Neural cell (in vitro differentiated cells): ENCODE results near the gene CAMK1D. TPM values are rescaled to one million over a fixed set of nuclear protein-coding genes. Genes with fewer than 3 reads are reported as not detected.

Source experiments
- H2AFZ ChIP-seq: fragments of 200-600, 300-800 bp; sonication (generic), shearing (Covaris generic); 2 replicates; pipeline ENCODE4 v1.6.0; 2014; ENCODE audit warnings: low read depth, mild to moderate bottlenecking, antibody characterized with exemption, low read length, moderate library complexity
- H3F3A ChIP-seq: fragments of 200-600 bp; shearing (Covaris generic); 2 replicates; pipeline ENCODE4 v1.6.1; 2016; ENCODE audit warnings: mild to moderate bottlenecking, moderate library complexity, mixed read lengths, antibody characterized with exemption, low read length; ENCODE audit not compliant: insufficient read depth, poor library complexity, severe bottlenecking
- H3K27ac ChIP-seq: fragments of 200-600, 300-800 bp; sonication (generic), shearing (Covaris generic); 2 replicates; pipeline ENCODE4 v1.5.1; 2014; ENCODE audit warnings: mild to moderate bottlenecking, low read length, moderate library complexity
- H3K27me3 ChIP-seq: fragments of 300-800, 200-600 bp; sonication (generic), shearing (Covaris generic); 2 replicates; pipeline ENCODE4 v1.6.0; 2014; ENCODE audit warnings: mild to moderate bottlenecking, low read depth, low read length, moderate library complexity; ENCODE audit not compliant: insufficient read depth
- H3K36me3 ChIP-seq: fragments of 300-800, 200-600 bp; sonication (generic), shearing (Covaris generic); 2 replicates; pipeline ENCODE4 v1.5.1; 2014; ENCODE audit warnings: mild to moderate bottlenecking, antibody characterized with exemption, low read length, moderate library complexity; ENCODE audit not compliant: insufficient read depth
- H3K4me2 ChIP-seq: fragments of 300-800, 200-600 bp; sonication (generic), shearing (Covaris generic); 2 replicates; pipeline ENCODE4 v1.6.0; 2014; ENCODE audit warnings: mild to moderate bottlenecking, low read length
- H3K4me3 ChIP-seq: fragments of 300-800, 200-600 bp; sonication (generic), shearing (Covaris generic); 2 replicates; pipeline ENCODE4 v1.5.1; 2014; ENCODE audit warnings: mild to moderate bottlenecking, low read length, moderate library complexity
- H3K79me2 ChIP-seq: fragments of 200-600 bp; shearing (Covaris generic); replicated peaks from 2 replicates; pipeline ENCODE4 v1.6.0; 2014; ENCODE audit warnings: mild to moderate bottlenecking, low read length, moderate library complexity; ENCODE audit not compliant: insufficient read depth
- H3K9ac ChIP-seq: fragments of 300-800, 200-600 bp; sonication (generic), shearing (Covaris generic); 2 replicates; pipeline ENCODE4 v1.6.1; 2016; ENCODE audit warnings: mild to moderate bottlenecking, low read length, mixed read lengths
- H3K9me2 ChIP-seq: fragments of 200-600 bp; shearing (Covaris generic); 2 replicates; pipeline ENCODE4 v1.6.1; 2016; ENCODE audit warnings: mild to moderate bottlenecking, low read length, mixed read lengths; ENCODE audit not compliant: insufficient read depth
- H3K9me3 ChIP-seq: fragments of 200-600, 300-800 bp; sonication (generic), shearing (Covaris generic); 2 replicates; pipeline ENCODE4 v1.6.1; 2016; ENCODE audit warnings: mild to moderate bottlenecking, mixed run types, low read length, moderate library complexity, mixed read lengths
- H4K20me1 ChIP-seq: fragments of 200-600 bp; shearing (Covaris generic); 2 replicates; pipeline ENCODE4 v1.6.1; 2016; ENCODE audit warnings: mild to moderate bottlenecking, mixed run types; ENCODE audit not compliant: insufficient read depth
- CTCF ChIP-seq: fragments of 450-650 bp; IDR thresholded peaks from 2 replicates; pipeline ENCODE4 v1.5.1; 2014; ENCODE audit warnings: antibody characterized with exemption, mild to moderate bottlenecking, moderate library complexity; ENCODE audit not compliant: poor library complexity, severe bottlenecking
- EP300 ChIP-seq: fragments of 450-650 bp; conservative IDR thresholded peaks from 2 replicates; pipeline ENCODE4 v1.6.1; 2014; ENCODE audit warnings: antibody characterized with exemption, mild to moderate bottlenecking, moderate library complexity; ENCODE audit not compliant: poor library complexity, severe bottlenecking
- EZH2 ChIP-seq: fragments of 200-600, 300-800 bp; shearing (Covaris generic), sonication (generic); IDR thresholded peaks from 2 replicates; pipeline ENCODE4 v1.6.1; 2014; ENCODE audit warnings: antibody characterized with exemption, low read length, borderline replicate concordance, mild to moderate bottlenecking; ENCODE audit not compliant: insufficient read depth, poor library complexity, severe bottlenecking
- MXI1 ChIP-seq: fragments of 450-650 bp; conservative IDR thresholded peaks from 2 replicates; pipeline ENCODE4 v1.6.1; 2014; ENCODE audit warnings: antibody characterized with exemption, mild to moderate bottlenecking; ENCODE audit not compliant: poor library complexity, severe bottlenecking
- POLR2AphosphoS5 ChIP-seq: IDR thresholded peaks from 2 replicates; pipeline ENCODE4 v1.6.1; 2012
- RAD21 ChIP-seq: fragments of 450-650 bp; conservative IDR thresholded peaks from 2 replicates; pipeline ENCODE4 v1.6.1; 2014; ENCODE audit warnings: antibody characterized with exemption, mild to moderate bottlenecking, moderate library complexity
- REST ChIP-seq: IDR thresholded peaks from 2 replicates; pipeline ENCODE4 v1.6.1; 2012; ENCODE audit warnings: borderline replicate concordance
- SMC3 ChIP-seq: fragments of 450-650 bp; conservative IDR thresholded peaks from 2 replicates; pipeline ENCODE4 v1.6.1; 2014; ENCODE audit warnings: antibody characterized with exemption, mild to moderate bottlenecking, moderate library complexity; ENCODE audit not compliant: poor library complexity
- TAF1 ChIP-seq: IDR thresholded peaks from 2 replicates; pipeline ENCODE4 v1.6.1; 2012; ENCODE audit warnings: low read depth
- polyA plus RNA-seq: library from polyadenylated mRNA; depleted of rRNA; stranded (reverse); fragments of >200 nt; gene quantifications from 2 replicates; pipeline ENCODE4 v1.2.3, GENCODE V29; 2014

Gene CAMK1D
- polyA plus RNA-seq, 1 donor from 2014 or later, result 13.8 TPM

- H3K9ac ChIP-seq, result no peak overlapping the region
- H3K27ac ChIP-seq, result no peak overlapping the region
- H3K9me2 ChIP-seq, result no peaks in the 10 kb centered on the region
- no peaks in the 10 kb centered on the region for H3K36me3 ChIP-seq
- TF ChIP-seq EZH2 (no peak), MXI1 (no peak), EP300 (no peak), POLR2AphosphoS5 (no peak), RAD21 (no peak), TAF1 (no peak), SMC3 (no peak), CTCF (no peak), REST (no peak)
- no peaks in the 10 kb centered on the region for H3F3A ChIP-seq
- no peaks in the 10 kb centered on the region for H3K27me3 ChIP-seq
- H2AFZ ChIP-seq, result no peak overlapping the region
- no peak overlapping the region for H3K4me2 ChIP-seq
- no peak overlapping the region for H3K4me3 ChIP-seq
- no peaks in the 10 kb centered on the region for H4K20me1 ChIP-seq
- H3K79me2 ChIP-seq, result no peaks in the 10 kb centered on the region
- H3K9me3 ChIP-seq, result no peaks in the 10 kb centered on the region
Measured at GRCh38 chr10:12822893-12823170, 473.5 kb downstream of the CAMK1D start.

- Histone ChIP-seq H3K9me3 (no peaks in the 10 kb centered on the region), H3K9ac (no peak overlapping the region), H3K27me3 (no peaks in the 10 kb centered on the region), H3K79me2 (no peaks in the 10 kb centered on the region), H4K20me1 (no peaks in the 10 kb centered on the region), H3K27ac (no peak overlapping the region), H2AFZ (no peak overlapping the region), H3K9me2 (no peaks in the 10 kb centered on the region), H3K4me2 (no peak overlapping the region), H3K36me3 (no peaks in the 10 kb centered on the region), H3K4me3 (no peak overlapping the region), H3F3A (no peaks in the 10 kb centered on the region)
- TF ChIP-seq MXI1 (no peak), REST (no peak), RAD21 (no peak), EZH2 (no peak), EP300 (no peak), POLR2AphosphoS5 (no peak), SMC3 (no peak), TAF1 (no peak), CTCF (no peak)
Measured at GRCh38 chr10:12823328-12823727, 474.0 kb downstream of the CAMK1D start.
